Skin epidermis (tissue), 12 donors: Measurements from ENCODE around the gene SLC30A10.
"Not testable (repeated sequence)": the region's sequence is repeated elsewhere in the genome, so short reads cannot be mapped to it uniquely, and the experiment has no call there.

Experiments used
- H3K27ac ChIP-seq, 21 experiments: fragments of 200-600 bp; sonication (generic) in 11 of 21; one replicate each; pipeline ENCODE4 v1.5.0; 2020; ENCODE audit warnings: mild to moderate bottlenecking in 3 of 21, inconsistent platforms in 2 of 21, moderate library complexity in 2 of 21
- H3K4me3 ChIP-seq, 7 experiments: fragments of 200-600 bp; sonication (generic) in 2 of 7; one replicate each; pipeline ENCODE4 v1.5.0; 2020; ENCODE audit warnings: inconsistent platforms in 2 of 7, mild to moderate bottlenecking in 2 of 7, moderate library complexity in 1 of 7

Gene SLC30A10

GRCh38 chr1:219900201-219900600, 28.2 kb downstream of the SLC30A10 start:
- H3K4me3 ChIP-seq = no peak overlapping the region
- no peak overlapping the region for H3K27ac ChIP-seq

DNA sequence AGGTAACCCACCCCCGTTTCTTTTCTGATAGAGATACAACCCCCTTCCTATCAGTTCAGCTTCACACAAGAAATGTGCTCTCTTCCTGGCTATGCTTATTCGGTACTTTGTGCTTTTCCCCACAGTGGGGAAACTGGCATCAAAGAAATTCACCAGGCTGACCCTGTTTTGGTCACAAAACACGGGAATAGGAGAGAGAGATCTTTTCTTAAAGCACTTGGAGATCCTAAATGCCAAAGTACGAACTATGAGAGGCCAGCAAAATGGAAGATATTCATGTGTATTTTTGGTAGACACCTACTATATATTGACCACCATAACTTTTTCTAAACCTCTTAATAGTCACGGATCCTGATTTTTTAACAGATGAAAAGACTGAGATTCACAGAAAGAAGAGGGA, 30.0 kb downstream of the SLC30A10 start:
- H3K4me3 ChIP-seq = no peak overlapping the region
- no peak overlapping the region for H3K27ac ChIP-seq

DNA sequence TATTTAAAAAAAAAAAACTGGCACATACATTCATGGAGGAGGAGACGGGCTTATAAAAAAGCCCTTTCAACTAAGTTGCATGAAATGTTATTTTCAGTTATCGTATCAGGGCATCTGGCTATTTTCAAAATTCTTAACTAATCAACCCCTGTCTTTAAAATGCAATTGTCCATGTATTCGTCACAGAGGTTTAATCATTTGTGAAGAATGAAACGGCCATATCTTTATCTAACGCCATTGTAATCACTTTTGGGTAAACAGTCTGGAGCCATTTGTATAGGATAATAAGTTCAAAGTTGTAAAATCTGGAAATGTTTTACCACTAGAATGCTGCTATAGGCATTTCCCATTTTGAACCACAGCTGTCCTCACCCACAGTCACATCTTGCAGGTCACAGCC, 30.4 kb downstream of the SLC30A10 start:
- Histone ChIP-seq H3K27ac (no peak overlapping the region), H3K4me3 (no peak overlapping the region)

DNA sequence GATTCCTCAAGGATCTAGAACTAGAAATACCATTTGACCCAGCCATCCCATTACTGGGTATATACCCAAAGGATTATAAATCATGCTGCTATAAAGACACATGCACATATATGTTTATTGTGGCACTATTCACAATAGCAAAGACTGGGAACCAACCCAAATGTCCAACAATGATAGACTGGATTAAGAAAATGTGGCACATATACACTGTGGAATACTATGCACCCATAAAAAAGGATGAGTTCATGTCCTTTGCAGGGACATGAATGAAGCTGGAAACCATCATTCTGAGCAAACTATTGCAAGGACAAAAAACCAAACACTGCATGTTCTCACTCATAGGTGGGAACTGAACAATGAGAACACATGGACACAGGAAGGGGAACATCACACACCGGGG, 36.1 kb downstream of the SLC30A10 start:
- not testable (repeated sequence) for H3K27ac ChIP-seq, H3K4me3 ChIP-seq

GRCh38 chr1:219891846-219892245, 36.5 kb downstream of the SLC30A10 start:
- H3K4me3 ChIP-seq, H3K27ac ChIP-seq: not testable (repeated sequence)

- not testable (repeated sequence) for H3K27ac ChIP-seq, H3K4me3 ChIP-seq
These were observed 39.7 kb downstream of the SLC30A10 start for GRCh38 chr1:219888667-219889066.

DNA sequence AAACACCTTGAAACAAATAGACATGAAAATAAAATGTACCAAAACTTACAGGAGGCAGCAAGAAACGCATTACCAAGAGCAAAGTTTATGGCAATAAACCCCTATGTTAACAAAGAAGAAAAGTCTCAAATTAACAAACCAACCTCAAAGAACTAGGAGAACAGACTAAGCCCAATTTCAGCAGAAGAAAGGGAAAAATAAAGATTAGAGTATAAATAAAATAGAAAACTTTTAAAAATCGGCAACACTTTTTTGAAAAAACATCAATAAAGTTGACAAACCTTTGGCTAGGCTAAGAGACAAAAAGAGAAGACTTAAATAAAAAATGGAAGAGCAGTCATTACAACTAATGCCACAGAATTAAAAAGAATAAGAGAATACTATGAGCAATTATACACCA, 42.7 kb downstream of the SLC30A10 start:
- H3K4me3 ChIP-seq = no peak overlapping the region
- no peak overlapping the region for H3K27ac ChIP-seq

GRCh38 chr1:219883400-219884332, 44.7 kb downstream of the SLC30A10 start:
- Histone ChIP-seq H3K4me3 (no peak overlapping the region), H3K27ac (no peak overlapping the region)

GRCh38 chr1:219882755-219883154, 45.6 kb downstream of the SLC30A10 start:
- Histone ChIP-seq H3K27ac (no peak overlapping the region), H3K4me3 (no peak overlapping the region)

DNA sequence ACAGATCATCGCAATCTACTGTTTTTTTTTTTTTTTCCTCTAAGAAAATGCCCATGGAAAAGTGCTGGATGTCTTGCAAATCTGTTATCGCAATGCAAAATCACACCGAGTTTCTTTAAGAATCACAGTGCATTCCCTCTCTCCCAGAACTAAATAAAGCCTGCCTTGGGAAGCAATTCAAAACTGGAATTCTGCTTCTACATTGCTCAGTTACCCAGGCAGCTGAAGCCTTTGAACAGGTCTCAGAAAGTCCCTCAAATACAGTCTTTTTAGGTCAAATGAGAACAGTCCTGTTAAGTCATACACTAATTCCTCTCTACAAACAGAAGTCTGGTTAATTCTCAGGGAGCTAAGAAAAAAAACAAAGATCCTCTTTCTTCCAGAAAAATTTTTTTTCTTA, 46.3 kb downstream of the SLC30A10 start:
- Histone ChIP-seq H3K4me3 (no peak overlapping the region), H3K27ac (no peak overlapping the region)

- Histone ChIP-seq H3K27ac (no peak overlapping the region), H3K4me3 (no peak overlapping the region)
These were observed 47.4 kb downstream of the SLC30A10 start for GRCh38 chr1:219880765-219881457.

- no peak overlapping the region for H3K4me3 ChIP-seq
- H3K27ac ChIP-seq = no peak overlapping the region
These were observed 51.6 kb downstream of the SLC30A10 start for GRCh38 chr1:219876798-219877209.

GRCh38 chr1:219875860-219876259, 52.5 kb downstream of the SLC30A10 start:
- no peak overlapping the region for H3K4me3 ChIP-seq
- no peak overlapping the region for H3K27ac ChIP-seq

GRCh38 chr1:219872538-219872937, 55.8 kb downstream of the SLC30A10 start:
- not testable (repeated sequence) for H3K27ac ChIP-seq, H3K4me3 ChIP-seq

GRCh38 chr1:219871427-219872057, 56.8 kb downstream of the SLC30A10 start:
- Histone ChIP-seq H3K27ac (no peak overlapping the region), H3K4me3 (no peak overlapping the region)

DNA sequence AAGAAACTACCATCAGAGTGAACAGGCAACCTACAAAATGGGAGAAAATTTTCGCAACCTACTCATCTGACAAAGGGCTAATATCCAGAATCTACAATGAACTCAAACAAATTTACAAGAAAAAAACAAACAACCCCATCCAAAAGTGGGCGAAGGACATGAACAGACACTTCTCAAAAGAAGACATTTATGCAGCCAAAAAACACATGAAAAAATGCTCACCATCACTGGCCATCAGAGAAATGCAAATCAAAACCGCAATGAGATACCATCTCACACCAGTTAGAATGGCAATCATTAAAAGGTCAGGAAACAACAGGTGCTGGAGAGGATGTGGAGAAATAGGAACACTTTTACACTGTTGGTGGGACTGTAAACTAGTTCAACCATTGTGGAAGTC, 59.7 kb downstream of the SLC30A10 start:
- not testable (repeated sequence) for H3K27ac ChIP-seq, H3K4me3 ChIP-seq
